ENCODE measurements around the gene PACSIN1. TPM values are rescaled to one million over a fixed set of nuclear protein-coding genes. Genes with fewer than 3 reads are reported as not detected.

The PACSIN1 gene
- total RNA-seq, 1 experiment from 2014 or later, result 7.0 TPM

DNA sequence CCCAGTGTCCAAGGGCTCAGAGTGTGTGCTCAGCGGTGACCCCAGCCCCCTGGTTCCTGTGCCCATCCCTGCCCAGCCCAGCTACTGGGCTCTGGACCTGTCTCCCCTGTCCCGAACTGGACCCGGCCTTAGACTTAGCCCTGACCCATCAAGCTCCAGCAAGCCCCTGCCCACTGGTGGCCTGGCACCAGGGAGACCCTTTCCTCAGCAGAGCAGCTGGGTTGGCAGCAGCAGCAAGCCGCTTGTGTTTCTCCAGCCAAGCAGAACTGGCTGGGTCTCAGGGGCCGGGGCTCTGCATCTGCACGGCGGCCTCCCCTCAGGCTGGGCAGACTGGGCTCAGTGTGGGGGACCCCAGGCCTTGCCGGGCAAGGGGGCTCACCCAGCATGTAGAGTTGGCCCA lies 89.5 kb downstream of the PACSIN1 start:
- Mint-ChIP-seq H3K9me3 (no peaks in the 10 kb centered on the region; a peak in 2 of 5 replicates), H3K36me3 (ENCODE audit: insufficient read depth in 1 of 3, low read depth in 3 of 3) (no peaks in the 10 kb centered on the region), H3K4me1 (peaks cover 17 to 33% of the 10 kb centered on the region in 2 experiments), H3K27me3 (ENCODE audit: low read depth) (peaks cover 1% of the 10 kb centered on the region), H3K27ac (no peak overlapping the region), H3K4me3 (no peak overlapping the region)
- no peak overlapping the region for H2BK5ac ChIP-seq (ENCODE audit: insufficient read length, low read length)
- H2AK5ac ChIP-seq (ENCODE audit: insufficient read length, low read length), result no peak overlapping the region
- H2BK15ac ChIP-seq (ENCODE audit: low read depth, low read length), result no peak overlapping the region
- H2AFZ ChIP-seq (ENCODE audit: low read length), result no peak overlapping the region
- no peak overlapping the region for H3K56ac ChIP-seq (ENCODE audit: insufficient read length, low read depth, low read length)
- no peak overlapping the region for H3K18ac ChIP-seq (ENCODE audit: insufficient read length, low read depth, low read length)
- H3K4ac ChIP-seq (ENCODE audit: low read depth, low read length), result no peak overlapping the region
- no peak overlapping the region for H2BK12ac ChIP-seq (ENCODE audit: insufficient read length, low read depth, low read length)
- H4K5ac ChIP-seq (ENCODE audit: insufficient read length, low read depth, low read length), result no peak overlapping the region
- no peak for DNase-seq
- H3K79me1 ChIP-seq (ENCODE audit: insufficient read depth, low read depth, low read length, poor library complexity, severe bottlenecking), result no peaks in the 10 kb centered on the region
- no peaks in the 10 kb centered on the region for H3K79me2 ChIP-seq (ENCODE audit: insufficient read depth, low read length)
- no peaks in the 10 kb centered on the region for H3K9me3 ChIP-seq (ENCODE audit: control insufficient read depth, low read depth, low read length)
- no peak overlapping the region for H4K8ac ChIP-seq (replicated peaks; ENCODE audit: insufficient read length, low read depth, low read length)
- no peak overlapping the region for H3K9ac ChIP-seq (ENCODE audit: extremely low read depth, insufficient read length, low read length)
- H4K91ac ChIP-seq (ENCODE audit: insufficient read length, low read depth, low read length), result no peak overlapping the region
- no peaks in the 10 kb centered on the region for H3K27me3 ChIP-seq (ENCODE audit: insufficient read depth, low read length)
- no CpG with 5 or more reads among the region's 8 CpGs for WGBS (ENCODE audit: extremely low coverage, insufficient read length, low lambda C conversion rate)
- H3T11ph ChIP-seq (ENCODE audit: low read length), result no peak overlapping the region
- TF ChIP-seq, protein P1, sequence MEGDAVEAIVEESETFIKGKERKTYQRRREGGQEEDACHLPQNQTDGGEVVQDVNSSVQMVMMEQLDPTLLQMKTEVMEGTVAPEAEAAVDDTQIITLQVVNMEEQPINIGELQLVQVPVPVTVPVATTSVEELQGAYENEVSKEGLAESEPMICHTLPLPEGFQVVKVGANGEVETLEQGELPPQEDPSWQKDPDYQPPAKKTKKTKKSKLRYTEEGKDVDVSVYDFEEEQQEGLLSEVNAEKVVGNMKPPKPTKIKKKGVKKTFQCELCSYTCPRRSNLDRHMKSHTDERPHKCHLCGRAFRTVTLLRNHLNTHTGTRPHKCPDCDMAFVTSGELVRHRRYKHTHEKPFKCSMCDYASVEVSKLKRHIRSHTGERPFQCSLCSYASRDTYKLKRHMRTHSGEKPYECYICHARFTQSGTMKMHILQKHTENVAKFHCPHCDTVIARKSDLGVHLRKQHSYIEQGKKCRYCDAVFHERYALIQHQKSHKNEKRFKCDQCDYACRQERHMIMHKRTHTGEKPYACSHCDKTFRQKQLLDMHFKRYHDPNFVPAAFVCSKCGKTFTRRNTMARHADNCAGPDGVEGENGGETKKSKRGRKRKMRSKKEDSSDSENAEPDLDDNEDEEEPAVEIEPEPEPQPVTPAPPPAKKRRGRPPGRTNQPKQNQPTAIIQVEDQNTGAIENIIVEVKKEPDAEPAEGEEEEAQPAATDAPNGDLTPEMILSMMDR (conservative IDR thresholded peaks at IDR 0.05), result no peak
- H3K23me2 ChIP-seq (ENCODE audit: insufficient read length, low read depth, low read length, poor library complexity, severe bottlenecking), result no peaks in the 10 kb centered on the region
- no peak overlapping the region for H3K23ac ChIP-seq (ENCODE audit: insufficient read length, low read depth, low read length)
- no peaks in the 10 kb centered on the region for H4K20me1 ChIP-seq (ENCODE audit: control insufficient read depth, insufficient read depth, insufficient read length)
- H3K4me2 ChIP-seq (ENCODE audit: insufficient read depth, insufficient read length, low read length), result no peak overlapping the region
- no peaks in the 10 kb centered on the region for H3K4me1 ChIP-seq (ENCODE audit: insufficient read depth, low read length)
- no peak overlapping the region for H2BK20ac ChIP-seq (ENCODE audit: low read depth, low read length, poor library complexity, severe bottlenecking)
- H2BK120ac ChIP-seq (ENCODE audit: low read depth, low read length, poor library complexity, severe bottlenecking), result no peak overlapping the region
- no peak overlapping the region for H3K27ac ChIP-seq (ENCODE audit: insufficient read length, low read depth, low read length)
- H3K14ac ChIP-seq (ENCODE audit: insufficient read depth, low read length), result no peak overlapping the region
